HepG2 (cell line): Measurements from ENCODE around the gene ERCC5. TPM values are rescaled to one million over a fixed set of nuclear protein-coding genes. Genes with fewer than 3 reads are reported as not detected.

Source experiments
- ELF4 ChIP-seq: sonication (generic); formaldehyde crosslinking; IDR thresholded peaks from 2 replicates; pipeline ENCODE4 v1.5.0; 2020; ENCODE audit warnings: missing genetic modification reagents, mild to moderate bottlenecking, moderate library complexity, borderline replicate concordance
- GABPA ChIP-seq, 2 experiments: IDR thresholded peaks; 2 replicates each; pipeline ENCODE4 v1.6.1; 2011 to 2016; ENCODE audit warnings: low read depth in 2 of 2, low read length in 1 of 2, missing biosample characterization in 1 of 2, missing genetic modification characterization in 1 of 2
- GMEB1 ChIP-seq: sonication (generic); formaldehyde crosslinking; IDR thresholded peaks from 2 replicates; pipeline ENCODE4 v1.5.1; 2020; ENCODE audit warnings: missing genetic modification reagents, mild to moderate bottlenecking, borderline replicate concordance
- ZNF142 ChIP-seq: sonication (generic); formaldehyde crosslinking; IDR thresholded peaks from 2 replicates; pipeline ENCODE4 v1.4.0; 2020; ENCODE audit warnings: missing genetic modification reagents
- ZNF367 ChIP-seq: sonication (generic); formaldehyde crosslinking; IDR thresholded peaks from 2 replicates; pipeline ENCODE4 v1.4.0; 2020; ENCODE audit warnings: missing genetic modification reagents, borderline replicate concordance
- ZNF430 ChIP-seq: sonication (generic); formaldehyde crosslinking; IDR thresholded peaks from 2 replicates; pipeline ENCODE4 v1.9.0; 2021; ENCODE audit warnings: mild to moderate bottlenecking, missing genetic modification reagents
- ZNF574 ChIP-seq: sonication (generic); formaldehyde crosslinking; IDR thresholded peaks from 2 replicates; pipeline ENCODE4 v1.4.0; 2020; ENCODE audit warnings: missing genetic modification reagents
- ZNF883 ChIP-seq: sonication (generic); formaldehyde crosslinking; IDR thresholded peaks from 2 replicates; pipeline ENCODE4 v1.5.1; 2020; ENCODE audit warnings: mild to moderate bottlenecking, missing genetic modification reagents; ENCODE audit errors: not compliant biosample characterization
- polyA plus RNA-seq, 8 experiments: library from polyadenylated mRNA; depleted of rRNA in 3 of 8; stranded (reverse) in 7 of 8; unstranded in 1 of 8; fragments of >200 nt; fragmentation: Illumina TruSeq in 4 of 8; extraction: Trizol in 4 of 8; gene quantifications; 2 replicates each; pipeline versions ENCODE4 v1.2.1 to v1.2.3, GENCODE V29; 2011 to 2016; ENCODE audit warnings: low read depth in 4 of 8, missing spikeins in 1 of 8, mixed read lengths in 1 of 8; ENCODE audit not compliant: insufficient read depth in 1 of 8
- total RNA-seq, 5 experiments: library from RNA; depleted of rRNA; stranded (reverse); fragments of >200 nt; fragmentation: Illumina TruSeq; extraction: Trizol; gene quantifications; 2 replicates each; pipeline ENCODE4 v1.2.3, GENCODE V29; 2016; ENCODE audit warnings: low read depth in 1 of 5
- TF ChIP-seq, protein P1 (sequence below): sonication (generic); formaldehyde crosslinking; IDR thresholded peaks from 2 replicates; pipeline ENCODE4 v1.8.1; 2023; ENCODE audit warnings: mild to moderate bottlenecking, moderate library complexity, missing genetic modification reagents
- TF ChIP-seq, protein P2 (sequence below): sonication (generic); formaldehyde crosslinking; IDR thresholded peaks from 2 replicates; pipeline ENCODE4 v1.5.1; 2020; ENCODE audit warnings: mild to moderate bottlenecking, missing genetic modification reagents, moderate library complexity

ERCC5 gene
- total and polyA plus RNA-seq, 2 of the 13 experiments (the other 11 are each of a cell fraction or from before 2014, with no cell fraction given) = 12.9 to 35.5 TPM

DNA sequence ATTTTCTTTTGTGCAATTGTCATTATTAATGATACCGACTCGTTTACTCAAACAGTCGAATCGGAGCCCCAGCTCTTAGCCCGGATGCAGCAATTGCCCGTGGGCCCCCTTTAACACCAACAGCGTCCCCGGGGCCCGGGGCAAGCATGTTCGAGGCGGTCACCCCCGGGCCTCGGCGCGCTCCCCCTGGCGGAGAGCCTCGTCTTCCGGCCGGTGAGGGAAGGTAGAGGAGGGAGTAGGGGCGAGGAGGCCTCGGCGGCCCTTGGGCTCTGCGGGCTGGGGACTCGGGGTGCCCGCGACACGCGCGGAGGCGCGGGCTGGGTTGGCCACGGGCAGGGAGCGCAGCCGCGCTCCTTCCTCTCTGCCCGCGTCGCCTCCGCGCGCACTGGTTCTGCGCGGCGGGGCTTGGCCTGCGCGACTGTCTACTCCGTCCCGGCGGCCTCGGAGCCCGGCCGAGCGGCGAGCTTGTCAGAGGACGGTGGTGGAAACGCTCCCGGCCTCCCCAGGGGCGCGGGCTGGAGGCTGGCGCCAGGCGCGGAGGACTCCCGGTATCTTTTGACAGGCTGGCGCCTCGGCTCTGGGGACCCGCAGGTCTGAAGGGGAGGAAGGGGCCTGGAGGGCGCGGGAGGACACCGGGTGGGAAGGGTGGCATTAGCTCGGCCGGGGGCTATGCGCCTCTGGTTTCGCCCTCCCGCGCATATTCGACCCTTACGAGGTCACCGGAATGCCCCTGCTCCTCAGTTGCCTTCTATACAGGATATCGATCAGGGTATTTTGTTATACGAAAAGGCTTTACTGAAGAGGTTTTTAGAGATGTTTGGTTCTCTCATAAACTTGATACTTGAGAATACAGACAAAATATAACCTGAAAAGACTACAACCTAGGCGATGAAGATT, 45.4 kb upstream of the ERCC5 start (continued):
- TF ChIP-seq, protein P1, sequence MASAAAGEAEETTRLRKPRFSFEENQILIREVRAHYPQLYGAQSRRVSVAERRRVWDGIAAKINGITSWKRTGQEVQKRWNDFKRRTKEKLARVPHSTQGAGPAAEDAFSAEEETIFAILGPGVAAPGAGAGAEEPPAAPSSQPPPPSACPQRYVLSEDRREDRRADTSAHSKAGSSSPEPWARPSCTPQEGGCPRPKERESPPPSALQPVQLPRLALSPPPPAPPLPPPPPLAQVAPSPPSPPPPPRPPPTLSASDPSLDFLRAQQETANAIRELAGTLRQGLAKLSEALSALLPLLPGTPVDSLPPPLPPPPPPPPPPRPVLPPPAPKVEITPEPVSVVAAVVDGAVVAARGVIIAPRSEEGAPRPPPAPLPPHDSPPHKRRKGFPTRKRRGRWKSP (CRISPR knock-in tag) = peak; percentile 74; the same call in 1 of the 2 replicates
- TF ChIP-seq ELF4 (CRISPR knock-in tag) (no peak), ZNF142 (CRISPR knock-in tag) (peak; percentile 96), ZNF367 (CRISPR knock-in tag) (0 out of 2 replicates have a peak, but pooled peaks have one; percentile 44), GABPA (IDR thresholded peaks at IDR 0.05; ENCODE audit: low read depth, low read length) (peak; percentile 57), GABPA (CRISPR knock-in tag; IDR thresholded peaks at IDR 0.05; ENCODE audit: low read depth) (peak; percentile 82), ZNF430 (CRISPR knock-in tag) (peak; percentile 60; the same call in 1 of the 2 replicates), ZNF574 (peak; percentile 83), ZNF883 (peak; percentile 63), GMEB1 (0 out of 2 replicates have a peak, but pooled peaks have one; percentile 57)
- TF ChIP-seq, protein P2, sequence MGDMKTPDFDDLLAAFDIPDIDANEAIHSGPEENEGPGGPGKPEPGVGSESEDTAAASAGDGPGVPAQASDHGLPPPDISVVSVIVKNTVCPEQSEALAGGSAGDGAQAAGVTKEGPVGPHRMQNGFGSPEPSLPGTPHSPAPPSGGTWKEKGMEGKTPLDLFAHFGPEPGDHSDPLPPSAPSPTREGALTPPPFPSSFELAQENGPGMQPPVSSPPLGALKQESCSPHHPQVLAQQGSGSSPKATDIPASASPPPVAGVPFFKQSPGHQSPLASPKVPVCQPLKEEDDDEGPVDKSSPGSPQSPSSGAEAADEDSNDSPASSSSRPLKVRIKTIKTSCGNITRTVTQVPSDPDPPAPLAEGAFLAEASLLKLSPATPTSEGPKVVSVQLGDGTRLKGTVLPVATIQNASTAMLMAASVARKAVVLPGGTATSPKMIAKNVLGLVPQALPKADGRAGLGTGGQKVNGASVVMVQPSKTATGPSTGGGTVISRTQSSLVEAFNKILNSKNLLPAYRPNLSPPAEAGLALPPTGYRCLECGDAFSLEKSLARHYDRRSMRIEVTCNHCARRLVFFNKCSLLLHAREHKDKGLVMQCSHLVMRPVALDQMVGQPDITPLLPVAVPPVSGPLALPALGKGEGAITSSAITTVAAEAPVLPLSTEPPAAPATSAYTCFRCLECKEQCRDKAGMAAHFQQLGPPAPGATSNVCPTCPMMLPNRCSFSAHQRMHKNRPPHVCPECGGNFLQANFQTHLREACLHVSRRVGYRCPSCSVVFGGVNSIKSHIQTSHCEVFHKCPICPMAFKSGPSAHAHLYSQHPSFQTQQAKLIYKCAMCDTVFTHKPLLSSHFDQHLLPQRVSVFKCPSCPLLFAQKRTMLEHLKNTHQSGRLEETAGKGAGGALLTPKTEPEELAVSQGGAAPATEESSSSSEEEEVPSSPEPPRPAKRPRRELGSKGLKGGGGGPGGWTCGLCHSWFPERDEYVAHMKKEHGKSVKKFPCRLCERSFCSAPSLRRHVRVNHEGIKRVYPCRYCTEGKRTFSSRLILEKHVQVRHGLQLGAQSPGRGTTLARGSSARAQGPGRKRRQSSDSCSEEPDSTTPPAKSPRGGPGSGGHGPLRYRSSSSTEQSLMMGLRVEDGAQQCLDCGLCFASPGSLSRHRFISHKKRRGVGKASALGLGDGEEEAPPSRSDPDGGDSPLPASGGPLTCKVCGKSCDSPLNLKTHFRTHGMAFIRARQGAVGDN (CRISPR knock-in tag) = peak; percentile 89
